GM12878 (cell line): ENCODE data around the gene FRMD8. TPM values are rescaled to one million over a fixed set of nuclear protein-coding genes. Genes with fewer than 3 reads are reported as not detected.
A peak's percentile ranks its signal among the peaks of the same experiment; 100 is the strongest.

Experiments used
- ASH2L ChIP-seq: fragments of 300-600, 200-600 bp; sonication (generic); IDR thresholded peaks from 2 replicates; pipeline ENCODE4 v1.6.1; 2017; ENCODE audit warnings: low read depth, mild to moderate bottlenecking, borderline replicate concordance
- ATF7 ChIP-seq: fragments of 450-650 bp; IDR thresholded peaks from 2 replicates; pipeline ENCODE4 v1.6.1; 2016; ENCODE audit warnings: low read depth, mild to moderate bottlenecking
- BHLHE40 ChIP-seq, 2 experiments: fragments of 450-650 bp in 1 of 2; IDR thresholded peaks; 2 replicates each; pipeline ENCODE4 v1.6.1; 2011 to 2017; ENCODE audit warnings: low read depth in 2 of 2, borderline replicate concordance in 1 of 2, improper control_type of control experiment in 1 of 2, low read length in 1 of 2, mild to moderate bottlenecking in 1 of 2
- CHD2 ChIP-seq: IDR thresholded peaks from 2 replicates; pipeline ENCODE4 v1.6.1; 2011; ENCODE audit warnings: low read depth, low read length, improper control_type of control experiment, borderline replicate concordance
- CREB1 ChIP-seq: IDR thresholded peaks from 2 replicates; pipeline ENCODE4 v1.6.1; 2012; ENCODE audit warnings: low read depth, mild to moderate bottlenecking, inconsistent platforms
- EP300 ChIP-seq, 2 experiments: fragments of 150-350 bp in 1 of 2; IDR thresholded peaks; 2 replicates each; pipeline ENCODE4 v1.6.1; 2011 to 2012; ENCODE audit warnings: low read depth in 2 of 2, low read length in 2 of 2, borderline replicate concordance in 1 of 2, improper control_type of control experiment in 1 of 2, inconsistent platforms in 1 of 2; ENCODE audit not compliant: control insufficient read depth in 1 of 2
- ESRRA ChIP-seq: IDR thresholded peaks from 2 replicates; pipeline ENCODE4 v1.6.1; 2012; ENCODE audit warnings: mild to moderate bottlenecking, low read length, improper control_type of control experiment
- IKZF2 ChIP-seq, 2 experiments: fragments of 450-650 bp; IDR thresholded peaks; 2 replicates each; pipeline ENCODE4 v1.6.1; 2017; ENCODE audit warnings: mild to moderate bottlenecking in 2 of 2, moderate library complexity in 2 of 2
- KAT2A ChIP-seq: conservative IDR thresholded peaks from 2 replicates; pipeline ENCODE4 v1.6.1; 2011; ENCODE audit warnings: low read depth, low read length; ENCODE audit not compliant: control insufficient read depth
- LARP7 ChIP-seq: fragments of 450-650 bp; IDR thresholded peaks from 2 replicates; pipeline ENCODE4 v1.6.1; 2017; ENCODE audit warnings: mild to moderate bottlenecking
- MTA2 ChIP-seq: fragments of 450-650 bp; IDR thresholded peaks from 2 replicates; pipeline ENCODE4 v1.6.1; 2016; ENCODE audit warnings: low read depth, mild to moderate bottlenecking, moderate library complexity
- MXI1 ChIP-seq: fragments of 150-350 bp; IDR thresholded peaks from 2 replicates; pipeline ENCODE4 v1.6.1; 2011; ENCODE audit warnings: low read depth, mild to moderate bottlenecking, inconsistent platforms, low read length, improper control_type of control experiment
- POLR2AphosphoS2 ChIP-seq: IDR thresholded peaks from 2 replicates; pipeline ENCODE4 v1.6.1; 2011; ENCODE audit warnings: low read depth, mild to moderate bottlenecking, low read length, improper control_type of control experiment, moderate library complexity
- SMAD1 ChIP-seq: fragments of 450-650 bp; IDR thresholded peaks from 2 replicates; pipeline ENCODE4 v1.6.1; 2018; ENCODE audit warnings: mild to moderate bottlenecking, low read depth; ENCODE audit not compliant: partially characterized antibody
- SREBF2 ChIP-seq: IDR thresholded peaks from 2 replicates; pipeline ENCODE4 v1.6.1; 2012; ENCODE audit warnings: mild to moderate bottlenecking, low read length
- STAT3 ChIP-seq: IDR thresholded peaks from 2 replicates; pipeline ENCODE4 v1.6.1; 2011; ENCODE audit warnings: low read depth, low read length, improper control_type of control experiment
- SUZ12 ChIP-seq: fragments of 200-600 bp; sonication (generic); IDR thresholded peaks from one replicate; pipeline ENCODE4 v1.6.1; 2018; ENCODE audit warnings: antibody characterized with exemption, mild to moderate bottlenecking; ENCODE audit not compliant: unreplicated experiment
- YBX1 ChIP-seq: fragments of 450-650 bp; IDR thresholded peaks from 2 replicates; pipeline ENCODE4 v1.6.1; 2016; ENCODE audit warnings: antibody characterized with exemption
- ZBED1 ChIP-seq: IDR thresholded peaks from 2 replicates; pipeline ENCODE4 v1.6.1; 2016; ENCODE audit warnings: borderline replicate concordance
- ZSCAN29 ChIP-seq: fragments of 450-650 bp; IDR thresholded peaks from 2 replicates; pipeline ENCODE4 v1.6.1; 2017; ENCODE audit warnings: mild to moderate bottlenecking, moderate library complexity
- polyA plus RNA-seq, 11 experiments: library from polyadenylated mRNA; depleted of rRNA in 4 of 11; unstranded in 6 of 11; stranded (reverse) in 5 of 11; fragments of >200 nt; fragmentation: Nextera tagmentation in 4 of 11; fragmentation: Illumina TruSeq in 1 of 11; extraction: Ambion mirVana in 4 of 11; extraction: Trizol in 1 of 11; gene quantifications; 1 replicate in 1 of 11; 2 replicates in 10 of 11; pipeline versions ENCODE4 v1.2.1 to v1.2.3, GENCODE V29; 2011 to 2016; ENCODE audit warnings: inconsistent platforms in 2 of 11, missing spikeins in 2 of 11, low read depth in 1 of 11
- total RNA-seq, 4 experiments: library from RNA; depleted of rRNA in 3 of 4; stranded (reverse); fragments of >200 nt in 3 of 4; fragmentation: Illumina TruSeq in 1 of 4; extraction: Trizol in 1 of 4; gene quantifications; 2 replicates each; pipeline versions ENCODE4 v1.2.1 to v1.2.3, GENCODE V29; 2013 to 2021
- TF ChIP-seq, protein P1 (sequence below): fragments of 450-650 bp; IDR thresholded peaks from 2 replicates; pipeline ENCODE4 v1.6.1; 2018; ENCODE audit warnings: mild to moderate bottlenecking, low read depth, moderate library complexity; ENCODE audit not compliant: partially characterized antibody
- TF ChIP-seq, protein P2 (sequence below): fragments of 450-650 bp; IDR thresholded peaks from 2 replicates; pipeline ENCODE4 v1.6.1; 2017; ENCODE audit warnings: mild to moderate bottlenecking, low read depth, inconsistent platforms; ENCODE audit not compliant: poor library complexity, severe bottlenecking

FRMD8 gene
- total and polyA plus RNA-seq, 10 of the 15 experiments (the other 5 are each of a cell fraction or from before 2014, with no cell fraction given): 8.3 to 69.4 (median 28.0) TPM

DNA sequence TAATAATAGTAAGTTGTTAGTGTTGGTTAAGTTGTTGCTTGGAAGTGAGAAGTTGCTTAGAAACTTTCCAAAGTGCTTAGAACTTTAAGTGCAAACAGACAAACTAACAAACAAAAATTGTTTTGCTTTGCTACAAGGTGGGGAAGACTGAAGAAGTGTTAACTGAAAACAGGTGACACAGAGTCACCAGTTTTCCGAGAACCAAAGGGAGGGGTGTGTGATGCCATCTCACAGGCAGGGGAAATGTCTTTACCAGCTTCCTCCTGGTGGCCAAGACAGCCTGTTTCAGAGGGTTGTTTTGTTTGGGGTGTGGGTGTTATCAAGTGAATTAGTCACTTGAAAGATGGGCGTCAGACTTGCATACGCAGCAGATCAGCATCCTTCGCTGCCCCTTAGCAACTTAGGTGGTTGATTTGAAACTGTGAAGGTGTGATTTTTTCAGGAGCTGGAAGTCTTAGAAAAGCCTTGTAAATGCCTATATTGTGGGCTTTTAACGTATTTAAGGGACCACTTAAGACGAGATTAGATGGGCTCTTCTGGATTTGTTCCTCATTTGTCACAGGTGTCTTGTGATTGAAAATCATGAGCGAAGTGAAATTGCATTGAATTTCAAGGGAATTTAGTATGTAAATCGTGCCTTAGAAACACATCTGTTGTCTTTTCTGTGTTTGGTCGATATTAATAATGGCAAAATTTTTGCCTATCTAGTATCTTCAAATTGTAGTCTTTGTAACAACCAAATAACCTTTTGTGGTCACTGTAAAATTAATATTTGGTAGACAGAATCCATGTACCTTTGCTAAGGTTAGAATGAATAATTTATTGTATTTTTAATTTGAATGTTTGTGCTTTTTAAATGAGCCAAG is 38.9 kb downstream of the FRMD8 start (continued):
- TF ChIP-seq, protein P1, sequence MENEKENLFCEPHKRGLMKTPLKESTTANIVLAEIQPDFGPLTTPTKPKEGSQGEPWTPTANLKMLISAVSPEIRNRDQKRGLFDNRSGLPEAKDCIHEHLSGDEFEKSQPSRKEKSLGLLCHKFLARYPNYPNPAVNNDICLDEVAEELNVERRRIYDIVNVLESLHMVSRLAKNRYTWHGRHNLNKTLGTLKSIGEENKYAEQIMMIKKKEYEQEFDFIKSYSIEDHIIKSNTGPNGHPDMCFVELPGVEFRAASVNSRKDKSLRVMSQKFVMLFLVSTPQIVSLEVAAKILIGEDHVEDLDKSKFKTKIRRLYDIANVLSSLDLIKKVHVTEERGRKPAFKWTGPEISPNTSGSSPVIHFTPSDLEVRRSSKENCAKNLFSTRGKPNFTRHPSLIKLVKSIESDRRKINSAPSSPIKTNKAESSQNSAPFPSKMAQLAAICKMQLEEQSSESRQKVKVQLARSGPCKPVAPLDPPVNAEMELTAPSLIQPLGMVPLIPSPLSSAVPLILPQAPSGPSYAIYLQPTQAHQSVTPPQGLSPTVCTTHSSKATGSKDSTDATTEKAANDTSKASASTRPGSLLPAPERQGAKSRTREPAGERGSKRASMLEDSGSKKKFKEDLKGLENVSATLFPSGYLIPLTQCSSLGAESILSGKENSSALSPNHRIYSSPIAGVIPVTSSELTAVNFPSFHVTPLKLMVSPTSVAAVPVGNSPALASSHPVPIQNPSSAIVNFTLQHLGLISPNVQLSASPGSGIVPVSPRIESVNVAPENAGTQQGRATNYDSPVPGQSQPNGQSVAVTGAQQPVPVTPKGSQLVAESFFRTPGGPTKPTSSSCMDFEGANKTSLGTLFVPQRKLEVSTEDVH: no peak
- TF ChIP-seq ZSCAN29 (no peak), ATF7 (peak; percentile 57; the same call in 1 of the 2 replicates), BHLHE40 (IDR thresholded peaks at IDR 0.05; ENCODE audit: borderline replicate concordance in 1 of 2, low read depth in 2 of 2, low read length in 1 of 2) (peak; percentile 9 to 16; a peak in 1 of 4 replicates), SUZ12 (no peak), IKZF2 (IDR thresholded peaks at IDR 0.05) (peak; percentile 21 to 43; a peak in 1 of 4 replicates), KAT2A (no peak), MTA2 (peak; percentile 37), POLR2AphosphoS2 (peak; percentile 87; the same call in 1 of the 2 replicates), SREBF2 (no peak), ESRRA (peak; percentile 1; the same call in 1 of the 2 replicates), YBX1 (no peak), EP300 (IDR thresholded peaks at IDR 0.05; ENCODE audit: borderline replicate concordance in 1 of 2, control insufficient read depth in 1 of 2, low read depth in 2 of 2, low read length in 2 of 2) (peak in 1 of 2 experiments; percentile 29; a peak in 2 of 4 replicates), LARP7 (0 out of 2 replicates have a peak, but pooled peaks have one; percentile 57), CREB1 (no peak), ZBED1 (peak; percentile 61), CHD2 (0 out of 2 replicates have a peak, but pooled peaks have one; percentile 38), SMAD1 (peak; percentile 66), STAT3 (no peak), ASH2L (no peak), MXI1 (no peak)
- TF ChIP-seq, protein P2, sequence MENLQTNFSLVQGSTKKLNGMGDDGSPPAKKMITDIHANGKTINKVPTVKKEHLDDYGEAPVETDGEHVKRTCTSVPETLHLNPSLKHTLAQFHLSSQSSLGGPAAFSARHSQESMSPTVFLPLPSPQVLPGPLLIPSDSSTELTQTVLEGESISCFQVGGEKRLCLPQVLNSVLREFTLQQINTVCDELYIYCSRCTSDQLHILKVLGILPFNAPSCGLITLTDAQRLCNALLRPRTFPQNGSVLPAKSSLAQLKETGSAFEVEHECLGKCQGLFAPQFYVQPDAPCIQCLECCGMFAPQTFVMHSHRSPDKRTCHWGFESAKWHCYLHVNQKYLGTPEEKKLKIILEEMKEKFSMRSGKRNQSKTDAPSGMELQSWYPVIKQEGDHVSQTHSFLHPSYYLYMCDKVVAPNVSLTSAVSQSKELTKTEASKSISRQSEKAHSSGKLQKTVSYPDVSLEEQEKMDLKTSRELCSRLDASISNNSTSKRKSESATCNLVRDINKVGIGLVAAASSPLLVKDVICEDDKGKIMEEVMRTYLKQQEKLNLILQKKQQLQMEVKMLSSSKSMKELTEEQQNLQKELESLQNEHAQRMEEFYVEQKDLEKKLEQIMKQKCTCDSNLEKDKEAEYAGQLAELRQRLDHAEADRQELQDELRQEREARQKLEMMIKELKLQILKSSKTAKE: peak; percentile 36
